CD14-positive monocyte (primary cell): ENCODE results near the gene ATP13A5. TPM values are rescaled to one million over a fixed set of nuclear protein-coding genes. Genes with fewer than 3 reads are reported as not detected.

Source experiments
- DNase-seq, 3 donors: peaks; one replicate each; pipeline ENCODE4 v3.0.0-alpha.2; 2011 to 2022
- H2AFZ ChIP-seq: 2 replicates; pipeline ENCODE4 v1.6.0; 2012; ENCODE audit warnings: mild to moderate bottlenecking, low read depth, low read length, inconsistent platforms; ENCODE audit not compliant: insufficient read depth, poor library complexity, severe bottlenecking
- H3K27ac ChIP-seq, 2 donors: 1 replicate in 1 of 2; 2 replicates in 1 of 2; pipeline ENCODE4 v1.5.1; 2012 to 2013; ENCODE audit warnings: low read length in 2 of 2, control low read depth in 1 of 2, inconsistent platforms in 1 of 2, low read depth in 1 of 2, mild to moderate bottlenecking in 1 of 2
- H3K27me3 ChIP-seq, 2 donors: one replicate each; pipeline versions ENCODE4 v1.6.0 to v1.6.1; 2011 to 2013; ENCODE audit warnings: low read length in 2 of 2; ENCODE audit not compliant: control insufficient read depth in 2 of 2, insufficient read depth in 2 of 2
- H3K36me3 ChIP-seq, 2 donors: replicated peaks in 1 of 2; 1 replicate in 1 of 2; 2 replicates in 1 of 2; pipeline versions ENCODE4 v1.5.1 to v1.6.1; 2012 to 2013; ENCODE audit warnings: low read length in 2 of 2, control low read depth in 1 of 2, inconsistent platforms in 1 of 2, mild to moderate bottlenecking in 1 of 2; ENCODE audit not compliant: insufficient read depth in 2 of 2, control insufficient read depth in 1 of 2
- H3K4me1 ChIP-seq, 2 donors: 1 replicate in 1 of 2; 2 replicates in 1 of 2; pipeline versions ENCODE4 v1.5.1 to v1.6.1; 2012 to 2013; ENCODE audit warnings: low read length in 2 of 2, control low read depth in 1 of 2, inconsistent platforms in 1 of 2, mild to moderate bottlenecking in 1 of 2, moderate library complexity in 1 of 2; ENCODE audit not compliant: insufficient read depth in 2 of 2, control insufficient read depth in 1 of 2
- H3K4me2 ChIP-seq: replicated peaks from 2 replicates; pipeline ENCODE3; 2012; ENCODE audit warnings: low read length, moderate library complexity, mild to moderate bottlenecking; ENCODE audit not compliant: poor library complexity, severe bottlenecking; ENCODE audit errors: extremely low read depth
- H3K4me3 ChIP-seq, 3 experiments: fragments of 200-600 bp in 1 of 3; sonication (generic) in 1 of 3; replicated peaks in 1 of 3; 1 replicate in 2 of 3; 2 replicates in 1 of 3; pipeline ENCODE4 v1.5.1; 2011 to 2013; ENCODE audit warnings: low read length in 3 of 3, mild to moderate bottlenecking in 3 of 3, control low read depth in 2 of 3, low read depth in 2 of 3, inconsistent platforms in 1 of 3, moderate library complexity in 1 of 3
- H3K79me2 ChIP-seq: 2 replicates; pipeline ENCODE4 v1.6.0; 2012; ENCODE audit warnings: mild to moderate bottlenecking, control low read depth, inconsistent platforms, low read length, moderate library complexity; ENCODE audit not compliant: insufficient read depth
- H3K9ac ChIP-seq: 2 replicates; pipeline ENCODE4 v1.6.0; 2017; ENCODE audit warnings: low read length, mild to moderate bottlenecking; ENCODE audit not compliant: insufficient read depth, poor library complexity, severe bottlenecking
- H3K9me3 ChIP-seq, 2 donors: replicated peaks in 1 of 2; 1 replicate in 1 of 2; 2 replicates in 1 of 2; pipeline versions ENCODE4 v1.5.1 to v1.6.1; 2012 to 2013; ENCODE audit warnings: low read length in 2 of 2, control low read depth in 1 of 2; ENCODE audit not compliant: control insufficient read depth in 1 of 2, insufficient read depth in 1 of 2
- H4K20me1 ChIP-seq: 2 replicates; pipeline ENCODE4 v1.6.0; 2012; ENCODE audit warnings: mild to moderate bottlenecking, low read length, control low read depth, moderate library complexity; ENCODE audit not compliant: insufficient read depth
- H3K27ac Mint-ChIP-seq, 7 donors: one replicate each; pipeline ENCODE4 v1.8.0; 2020; ENCODE audit warnings: mild to moderate bottlenecking in 7 of 7, mixed read lengths in 7 of 7, moderate library complexity in 6 of 7, inconsistent platforms in 2 of 7
- H3K27me3 Mint-ChIP-seq, 3 donors: one replicate each; pipeline ENCODE4 v1.8.0; 2021 to 2022; ENCODE audit warnings: low read depth in 3 of 3, mild to moderate bottlenecking in 3 of 3, mixed read lengths in 3 of 3, moderate library complexity in 3 of 3, inconsistent platforms in 1 of 3
- H3K36me3 Mint-ChIP-seq, 2 donors: one replicate each; pipeline ENCODE4 v1.8.0; 2020; ENCODE audit warnings: mixed read lengths in 2 of 2, inconsistent platforms in 1 of 2, mild to moderate bottlenecking in 1 of 2
- H3K4me1 Mint-ChIP-seq: one replicate; pipeline ENCODE4 v1.8.0; 2020; ENCODE audit warnings: mild to moderate bottlenecking, mixed read lengths
- H3K4me3 Mint-ChIP-seq, 2 donors: one replicate each; pipeline ENCODE4 v1.8.0; 2020; ENCODE audit warnings: mild to moderate bottlenecking in 2 of 2, mixed read lengths in 2 of 2, moderate library complexity in 1 of 2
- H3K9me3 Mint-ChIP-seq, 7 donors: one replicate each; pipeline ENCODE4 v1.8.0; 2020 to 2022; ENCODE audit warnings: mixed read lengths in 7 of 7, mild to moderate bottlenecking in 6 of 7, moderate library complexity in 6 of 7, inconsistent platforms in 2 of 7
- WGBS: methylation state at CpG from one replicate; pipeline ENCODE4 v1.1.5; 2013; ENCODE audit warnings: missing lambda C conversion rate; ENCODE audit not compliant: insufficient coverage; 5-methylcytosine and 5-hydroxymethylcytosine counted together
- intact Hi-C, 2 donors: fragments of 100-400 bp; cut with micrococcal nuclease; formaldehyde crosslinking; loops; one replicate each; pipeline versions ENCODE4 v1.15.0 to v1.15.1; 2023
- polyA plus RNA-seq, 3 donors: library from polyadenylated mRNA; depleted of rRNA in 1 of 3; unstranded in 2 of 3; stranded (reverse) in 1 of 3; fragments of 300-500 nt in 2 of 3; fragments of >200 nt in 1 of 3; fragmentation: Illumina TruSeq in 2 of 3; gene quantifications; 1 replicate in 2 of 3; 2 replicates in 1 of 3; pipeline ENCODE4 v1.2.3, GENCODE V29; 2012 to 2021
- TF ChIP-seq, protein P1 (sequence below): fragments of 200-600 bp; IDR thresholded peaks from one replicate; pipeline ENCODE4 v1.8.0; 2022; ENCODE audit warnings: antibody characterized with exemption, mild to moderate bottlenecking

ATP13A5 gene
- polyA plus RNA-seq, 3 donors = not detected

DNA sequence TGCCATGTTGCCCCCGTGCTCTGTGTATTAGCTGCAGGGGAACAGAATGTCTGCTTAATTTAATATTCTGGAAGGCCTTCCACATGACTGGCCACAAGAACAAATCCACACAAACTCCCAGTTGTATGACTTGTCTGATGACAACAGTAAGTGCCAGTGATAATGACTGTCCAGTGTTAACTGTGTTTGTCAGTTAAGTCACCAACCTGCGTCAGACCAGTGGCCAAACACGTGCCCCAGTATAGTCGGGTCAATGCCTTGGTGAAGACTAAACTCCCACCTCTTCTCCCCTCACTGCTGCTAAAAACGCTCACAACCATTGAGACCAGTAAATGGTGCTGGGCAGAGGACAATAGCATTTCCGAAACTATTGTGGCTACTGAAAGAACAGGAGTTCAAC is 9.8 kb upstream of the ATP13A5 start:
- no peaks in the 10 kb centered on the region for H3K79me2 ChIP-seq
- H3K36me3 ChIP-seq = no peaks in the 10 kb centered on the region
- Mint-ChIP-seq H3K4me3 (no peak overlapping the region), H3K9me3 (peaks cover 1 to 14% (median 6%) of the 10 kb centered on the region in 7 donors), H3K27me3 (peaks cover 0 to 2% (median 0%) of the 10 kb centered on the region in 3 donors), H3K36me3 (no peaks in the 10 kb centered on the region), H3K27ac (no peak overlapping the region), H3K4me1 (no peaks in the 10 kb centered on the region)
- no peak for DNase-seq
- TF ChIP-seq, protein P1, sequence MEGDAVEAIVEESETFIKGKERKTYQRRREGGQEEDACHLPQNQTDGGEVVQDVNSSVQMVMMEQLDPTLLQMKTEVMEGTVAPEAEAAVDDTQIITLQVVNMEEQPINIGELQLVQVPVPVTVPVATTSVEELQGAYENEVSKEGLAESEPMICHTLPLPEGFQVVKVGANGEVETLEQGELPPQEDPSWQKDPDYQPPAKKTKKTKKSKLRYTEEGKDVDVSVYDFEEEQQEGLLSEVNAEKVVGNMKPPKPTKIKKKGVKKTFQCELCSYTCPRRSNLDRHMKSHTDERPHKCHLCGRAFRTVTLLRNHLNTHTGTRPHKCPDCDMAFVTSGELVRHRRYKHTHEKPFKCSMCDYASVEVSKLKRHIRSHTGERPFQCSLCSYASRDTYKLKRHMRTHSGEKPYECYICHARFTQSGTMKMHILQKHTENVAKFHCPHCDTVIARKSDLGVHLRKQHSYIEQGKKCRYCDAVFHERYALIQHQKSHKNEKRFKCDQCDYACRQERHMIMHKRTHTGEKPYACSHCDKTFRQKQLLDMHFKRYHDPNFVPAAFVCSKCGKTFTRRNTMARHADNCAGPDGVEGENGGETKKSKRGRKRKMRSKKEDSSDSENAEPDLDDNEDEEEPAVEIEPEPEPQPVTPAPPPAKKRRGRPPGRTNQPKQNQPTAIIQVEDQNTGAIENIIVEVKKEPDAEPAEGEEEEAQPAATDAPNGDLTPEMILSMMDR = no peak
- H4K20me1 ChIP-seq = no peaks in the 10 kb centered on the region
- H3K4me2 ChIP-seq = no peak overlapping the region
- 67% methylated on average over 1 of the region's 6 CpGs for WGBS
- H2AFZ ChIP-seq = no peak overlapping the region
- H3K27me3 ChIP-seq = no peaks in the 10 kb centered on the region
- no peak overlapping the region for H3K4me3 ChIP-seq
- H3K27ac ChIP-seq = no peak overlapping the region
- H3K9me3 ChIP-seq = peaks cover 0 to 8% of the 10 kb centered on the region in 2 donors
- H3K9ac ChIP-seq = no peak overlapping the region
- intact Hi-C loops = no loop called here
- no peaks in the 10 kb centered on the region for H3K4me1 ChIP-seq

DNA sequence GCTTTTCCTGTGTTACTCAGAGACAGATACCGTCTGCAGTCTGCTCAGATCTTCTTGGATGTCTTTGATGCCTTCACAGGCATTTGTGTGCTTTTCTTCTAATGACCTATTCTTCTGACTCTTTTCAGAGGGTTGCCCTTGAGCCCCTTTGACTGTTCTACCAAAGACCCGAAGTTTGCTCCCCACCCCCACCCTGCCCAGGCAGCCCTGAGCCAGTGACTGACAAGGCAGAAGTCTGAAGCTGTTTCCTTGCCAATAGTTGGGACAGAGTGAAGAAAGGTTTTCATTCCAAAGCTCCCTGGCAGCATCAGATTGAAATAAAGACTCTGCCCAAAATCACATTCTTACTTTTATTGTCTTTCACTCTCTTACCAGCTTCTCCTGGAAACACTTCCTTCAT is 9.0 kb upstream of the ATP13A5 start:
- Histone ChIP-seq H2AFZ (no peak overlapping the region), H3K9ac (no peak overlapping the region), H3K27me3 (no peaks in the 10 kb centered on the region), H3K79me2 (no peaks in the 10 kb centered on the region), H3K4me2 (no peak overlapping the region), H3K9me3 (peaks cover 0 to 8% of the 10 kb centered on the region in 2 donors), H3K36me3 (no peaks in the 10 kb centered on the region), H3K4me1 (no peaks in the 10 kb centered on the region), H3K27ac (no peak overlapping the region), H3K4me3 (no peak overlapping the region), H4K20me1 (no peaks in the 10 kb centered on the region)
- no CpG with 5 or more reads among the region's 2 CpGs for WGBS
- TF ChIP-seq, protein P1 = no peak
- no peak for DNase-seq
- H3K4me3 Mint-ChIP-seq = no peak overlapping the region
- peaks cover under 1 to 10% (median 3%) of the 10 kb centered on the region in 7 donors for H3K9me3 Mint-ChIP-seq
- H3K4me1 Mint-ChIP-seq = no peaks in the 10 kb centered on the region
- H3K36me3 Mint-ChIP-seq = no peaks in the 10 kb centered on the region
- H3K27ac Mint-ChIP-seq = no peak overlapping the region
- intact Hi-C loops = no loop called here
- H3K27me3 Mint-ChIP-seq = peaks cover 0 to 2% (median 0%) of the 10 kb centered on the region in 3 donors
